ENCODE data around the gene FAM78A. TPM values are rescaled to one million over a fixed set of nuclear protein-coding genes. Genes with fewer than 3 reads are reported as not detected.

FAM78A gene
- total and polyA plus RNA-seq, 2 of the 8 experiments (the other 6 are each of a cell fraction or from before 2014, with no cell fraction given), result 3.1 TPM

GRCh38 chr9:131270171-131271015 is 5.9 kb downstream of the FAM78A start:
- Histone ChIP-seq H3K27me3 (replicated peaks in 1 of 4; ENCODE audit: control insufficient read depth in 3 of 4, extremely low read depth in 1 of 4, insufficient read depth in 3 of 4, low read length in 3 of 4) (peaks cover 0 to 2% (median under 1%) of the 10 kb centered on the region in 4 experiments; a peak in 2 of 7 replicates), H4K8ac (ENCODE audit: extremely low read depth, insufficient read depth, low read length) (no peak overlapping the region; the same call in 1 of the 2 replicates), H2AK5ac (ENCODE audit: low read depth, low read length) (peak overlapping the region; percentile 86; the same call in 1 of the 2 replicates), H3K4me2 (ENCODE audit: insufficient read depth in 1 of 2, low read depth in 2 of 2, low read length in 2 of 2) (no peak overlapping the region), H3K4ac (replicated peaks; ENCODE audit: insufficient read length, low read depth, low read length) (no peak overlapping the region), H3K23me2 (ENCODE audit: low read depth, low read length) (no peaks in the 10 kb centered on the region; the same call in 1 of the 2 replicates), H3K9ac (replicated peaks in 1 of 4; ENCODE audit: extremely low read depth in 1 of 4, low read depth in 3 of 4, low read length in 3 of 4) (no peak overlapping the region), H3K56ac (replicated peaks; ENCODE audit: insufficient read length, low read depth, low read length) (no peak overlapping the region), H2BK120ac (replicated peaks; ENCODE audit: low read depth, low read length) (no peak overlapping the region), H3K36me3 (ENCODE audit: control insufficient read depth in 2 of 4, insufficient read depth in 4 of 4, low read length in 3 of 4) (no peaks in the 10 kb centered on the region), H4K91ac (replicated peaks; ENCODE audit: insufficient read length, low read length) (no peak overlapping the region), H4K5ac (ENCODE audit: insufficient read length, low read depth, low read length) (peak overlapping the region; percentile 51), H2BK5ac (ENCODE audit: low read depth, low read length) (peak overlapping the region; percentile 40; the same call in 1 of the 2 replicates), H3K18ac (ENCODE audit: extremely low read depth, low read length) (peak overlapping the region; percentile 26; the same call in 1 of the 2 replicates), H3K27ac (ENCODE audit: low read depth, low read length) (no peak overlapping the region; the same call in 1 of the 2 replicates), H3K14ac (ENCODE audit: insufficient read length) (no peak overlapping the region), H2BK15ac (ENCODE audit: low read length) (peak overlapping the region; percentile 75; the same call in 1 of the 2 replicates), H3K4me3 (ENCODE audit: extremely low read depth in 1 of 4, insufficient read depth in 2 of 4, low read depth in 3 of 4, low read length in 4 of 4) (no peak overlapping the region), H3K4me1 (replicated peaks in 1 of 4; ENCODE audit: control insufficient read depth in 3 of 4, insufficient read depth in 4 of 4, low read length in 3 of 4) (peaks cover 3 to 11% (median 7%) of the 10 kb centered on the region in 4 experiments; a peak in 5 of 7 replicates), H3K79me1 (ENCODE audit: low read depth, low read length) (no peaks in the 10 kb centered on the region), H3K23ac (ENCODE audit: insufficient read length) (no peak overlapping the region), H4K20me1 (replicated peaks in 1 of 2; ENCODE audit: control insufficient read depth in 1 of 2, insufficient read depth in 2 of 2, low read length in 2 of 2) (no peaks in the 10 kb centered on the region), H2AFZ (ENCODE audit: low read length) (no peak overlapping the region; the same call in 1 of the 2 replicates), H3K9me3 (ENCODE audit: insufficient read depth in 2 of 2, low read depth in 1 of 2, low read length in 1 of 2) (no peaks in the 10 kb centered on the region), H2BK12ac (ENCODE audit: low read depth, low read length) (no peak overlapping the region), H3K79me2 (ENCODE audit: control insufficient read depth in 1 of 2, insufficient read depth in 2 of 2, low read length in 2 of 2) (no peaks in the 10 kb centered on the region), H2BK20ac (ENCODE audit: low read length) (no peak overlapping the region)
- FAIRE-seq (no peak), DNase-seq (ENCODE audit: low read depth in 1 of 2, low spot score in 2 of 2) (no peak)
- WGBS, 2 experiments (ENCODE audit: extremely low coverage in 1 of 2, insufficient coverage in 1 of 2, insufficient read length in 1 of 2, insufficient replicate concordance in 2 of 2, low coverage in 1 of 2, low lambda C conversion rate in 2 of 2, missing lambda C conversion rate in 1 of 2), result 82% methylated on average over 19 of the region's 20 CpGs; no CpG with 5 or more reads in 1 of the 2 experiments
- POLR2A ChIA-PET (ENCODE audit: partially characterized antibody), result no interaction called here
- TF ChIP-seq CEBPB (IDR thresholded peaks at IDR 0.05; ENCODE audit: low read depth, low read length), result no peak
- CTCF ChIA-PET (ENCODE audit: partially characterized antibody), result interaction anchor here (0.7 to 1.6 kb wide), 3 partner anchors 17 to 89 kb away, joined by 3 to 6 read pairs (median 6); no protein-coding TSS in a partner anchor

All from H1 (cell line).